ENCODE data around the gene COL23A1.

Gene COL23A1

GRCh38 chr5:178206166-178207101 lies 383.8 kb downstream of the COL23A1 start:
- no peak for TF ChIP-seq CTCF (conservative IDR thresholded peaks at IDR 0.05; ENCODE audit: low read depth)
- DNase-seq (ENCODE audit: low spot score): no peak
- CTCF ChIA-PET: interaction anchor here (0.7 to 1.2 kb wide), 3 partner anchors 37 to 131 kb away, joined by 3 to 6 read pairs (median 4); no protein-coding TSS in a partner anchor
- peak overlapping the region; percentile 76 for H3K27ac ChIP-seq
- POLR2A ChIA-PET (ENCODE audit: low non-redundant PET): no interaction called here

- no peak for DNase-seq (ENCODE audit: low spot score)
- POLR2A ChIA-PET (ENCODE audit: low non-redundant PET): no interaction called here
- CTCF ChIA-PET: interaction anchor here (0.6 to 1.2 kb wide), 2 partner anchors 38 to 53 kb away, joined by 3 to 4 read pairs; no protein-coding TSS in a partner anchor
- peak overlapping the region; percentile 90 for H3K27ac ChIP-seq
- no peak for TF ChIP-seq CTCF (conservative IDR thresholded peaks at IDR 0.05; ENCODE audit: low read depth)
Observed at GRCh38 chr5:178205749-178206047, 384.5 kb downstream of the COL23A1 start.

- CTCF ChIA-PET: interaction anchor here (0.6 to 1.2 kb wide), 4 partner anchors 19 to 374 kb away, joined by 3 to 5 read pairs (median 4); no protein-coding TSS in a partner anchor
- TF ChIP-seq CTCF (conservative IDR thresholded peaks at IDR 0.05; ENCODE audit: low read depth): no peak
- DNase-seq (ENCODE audit: low spot score): peak; percentile 96
- POLR2A ChIA-PET (ENCODE audit: low non-redundant PET): interaction anchor here (0.6 to 1.3 kb wide), 4 partner anchors 9 to 81 kb away, joined by 3 to 9 read pairs (median 5); no protein-coding TSS in a partner anchor
- H3K27ac ChIP-seq: peak overlapping the region; percentile 90
Observed at GRCh38 chr5:178204935-178205748, 385.1 kb downstream of the COL23A1 start.

GRCh38 chr5:178204182-178204934 lies 385.8 kb downstream of the COL23A1 start, which contains the start of gene HNRNPAB:
TSS of gene HNRNPAB (plus strand) at chr5:178204533. CDS start at chr5:178204838, 305 bp downstream.
- DNase-seq (ENCODE audit: low spot score): peak; percentile 100
- TF ChIP-seq CTCF (conservative IDR thresholded peaks at IDR 0.05; ENCODE audit: low read depth): no peak
- CTCF ChIA-PET: interaction anchor here (0.6 to 0.7 kb wide), 3 partner anchors 20 to 1199 kb away, joined by 3 to 5 read pairs (median 3); no protein-coding TSS in a partner anchor
- H3K27ac ChIP-seq: peak within 1 kb of the TSS; percentile 90
- POLR2A ChIA-PET (ENCODE audit: low non-redundant PET): interaction anchor here (0.6 to 1.3 kb wide), 6 partner anchors 9 to 80 kb away, joined by 3 to 9 read pairs (median 3); partner anchors contain the start of gene NHP2

- TF ChIP-seq CTCF (conservative IDR thresholded peaks at IDR 0.05; ENCODE audit: low read depth): no peak
- ChIA-PET CTCF (no interaction called here), POLR2A (ENCODE audit: low non-redundant PET) (interaction anchor here (0.6 to 1.3 kb wide), 5 partner anchors 10 to 79 kb away, joined by 3 to 9 read pairs (median 3); partner anchors contain the start of gene NHP2)
- H3K27ac ChIP-seq: peak overlapping the region; percentile 90
- DNase-seq (ENCODE audit: low spot score): no peak
Observed at GRCh38 chr5:178203670-178204181, 386.5 kb downstream of the COL23A1 start.
